SK-N-SH treated with all-trans-retinoic acid at 6 μM for 48 hours (cell line): ENCODE measurements around the gene TEX11.
"Not testable (repeated sequence)": the region's sequence is repeated elsewhere in the genome, so short reads cannot be mapped to it uniquely, and the experiment has no call there.

Experiments used
- ARNTL ChIP-seq: fragments of 450-650 bp; formaldehyde crosslinking; IDR thresholded peaks from 2 replicates; pipeline ENCODE4 v1.5.0; 2020; ENCODE audit warnings: low read depth, mild to moderate bottlenecking, moderate library complexity, borderline replicate concordance
- BACH2 ChIP-seq: fragments of 250-450 bp; sonication (Bioruptor Pico); IDR thresholded peaks from 2 replicates; pipeline ENCODE4 v1.9.0; 2021; ENCODE audit warnings: mild to moderate bottlenecking, borderline replicate concordance
- CREB5 ChIP-seq: fragments of 250-450 bp; sonication (Bioruptor Pico); IDR thresholded peaks from 2 replicates; pipeline ENCODE4 v1.5.1; 2020; ENCODE audit warnings: low read depth, mild to moderate bottlenecking, moderate library complexity
- CSRNP3 ChIP-seq: fragments of 250-450 bp; sonication (Bioruptor Pico); IDR thresholded peaks from 2 replicates; pipeline ENCODE4 v1.5.1; 2021; ENCODE audit warnings: mild to moderate bottlenecking, moderate library complexity
- ESRRG ChIP-seq: fragments of 250-450 bp; sonication (Bioruptor Pico); IDR thresholded peaks from 2 replicates; pipeline ENCODE4 v1.6.1; 2021; ENCODE audit warnings: mild to moderate bottlenecking
- PATZ1 ChIP-seq: fragments of 250-450 bp; sonication (Bioruptor Pico); IDR thresholded peaks from 2 replicates; pipeline ENCODE4 v1.8.0; 2020; ENCODE audit warnings: mild to moderate bottlenecking, moderate library complexity, borderline replicate concordance
- RARB ChIP-seq: fragments of 250-450 bp; sonication (Bioruptor Pico); IDR thresholded peaks from 2 replicates; pipeline ENCODE4 v1.8.0; 2021; ENCODE audit warnings: mild to moderate bottlenecking, moderate library complexity
- ZC3H10 ChIP-seq: fragments of 250-450 bp; sonication (Bioruptor Pico); IDR thresholded peaks from 2 replicates; pipeline ENCODE4 v1.5.1; 2021; ENCODE audit warnings: mild to moderate bottlenecking, moderate library complexity
- ZNF8 ChIP-seq: fragments of 450-650 bp; formaldehyde crosslinking; IDR thresholded peaks from 2 replicates; pipeline ENCODE4 v1.5.0; 2020; ENCODE audit warnings: mild to moderate bottlenecking, moderate library complexity

GRCh38 chrX:70796742-70797141 lies 111.8 kb downstream of the TEX11 start:
- TF ChIP-seq ZC3H10; PATZ1 (CRISPR knock-in tag); ARNTL (CRISPR knock-in tag); BACH2; CREB5 (CRISPR knock-in tag); ZNF8 (CRISPR knock-in tag); ESRRG (CRISPR knock-in tag); RARB (CRISPR knock-in tag); CSRNP3: not testable (repeated sequence)
